Panc1 (cell line): ENCODE results near the gene MEGF6. TPM values are rescaled to one million over a fixed set of nuclear protein-coding genes. Genes with fewer than 3 reads are reported as not detected.

ENCODE experiments used
- ATAC-seq: fragments of 200-7000 bp; cut with Tn5 transposase; 2 replicates; pipeline ENCODE4 v1.9.1; 2020; ENCODE audit warnings: mild to moderate bottlenecking, moderate library complexity
- BruUV-seq: library from RNA; stranded (reverse); fragments of 400-500 nt; replicated peaks from 2 replicates; lab custom pipeline; 2021; lab: Mats Ljungman, UMichigan
- CTCF ChIA-PET: fragments of 300-600 bp; sonication (Branson Sonifier 250); formaldehyde crosslinking; loops from one replicate; lab custom pipeline; 2022; ENCODE audit warnings: antibody characterized with exemption; lab: Charles Lee
- POLR2A ChIA-PET: fragments of 300-600 bp; sonication (Branson Sonifier 250); formaldehyde crosslinking; loops from one replicate; lab custom pipeline; 2022; ENCODE audit warnings: antibody characterized with exemption; lab: Charles Lee
- DNase-seq: peaks from one replicate; pipeline ENCODE4 v3.0.0-alpha.2; 2010; ENCODE audit warnings: low read depth, low spot score
- H3K27ac ChIP-seq: 2 replicates; pipeline ENCODE4 v1.5.1; 2011; ENCODE audit warnings: mild to moderate bottlenecking, low read length, inconsistent platforms
- H3K27me3 ChIP-seq: fragments of 200-500 bp; sonication (Bioruptor generic); 2 replicates; pipeline ENCODE4 v1.6.0; 2014; ENCODE audit warnings: low read length, inconsistent platforms; ENCODE audit not compliant: control insufficient read depth, insufficient read depth
- H3K36me3 ChIP-seq: fragments of 200-500 bp; sonication (Bioruptor generic); 2 replicates; pipeline ENCODE4 v1.5.1; 2014; ENCODE audit warnings: inconsistent platforms, mild to moderate bottlenecking, low read length, moderate library complexity; ENCODE audit not compliant: control insufficient read depth, insufficient read depth
- H3K4me1 ChIP-seq: 2 replicates; pipeline ENCODE4 v1.5.1; 2011; ENCODE audit warnings: inconsistent platforms, mild to moderate bottlenecking, low read length, moderate library complexity; ENCODE audit not compliant: control insufficient read depth, insufficient read depth
- H3K4me3 ChIP-seq, 2 experiments: 2 replicates each; pipeline ENCODE4 v1.5.1; 2011 to 2012; ENCODE audit warnings: low read depth in 2 of 2, low read length in 2 of 2, mild to moderate bottlenecking in 2 of 2, inconsistent platforms in 1 of 2, moderate library complexity in 1 of 2
- H3K9me3 ChIP-seq: fragments of 200-500 bp; sonication (Bioruptor generic); 2 replicates; pipeline ENCODE4 v1.5.1; 2014; ENCODE audit warnings: low read depth, mild to moderate bottlenecking, inconsistent platforms, low read length, moderate library complexity; ENCODE audit not compliant: control insufficient read depth, insufficient read depth
- POLR2AphosphoS5 ChIP-seq: IDR thresholded peaks from 2 replicates; pipeline ENCODE4 v1.6.1; 2012; ENCODE audit warnings: mild to moderate bottlenecking, low read depth, low read length, moderate library complexity
- SIN3A ChIP-seq: IDR thresholded peaks from 2 replicates; pipeline ENCODE4 v1.6.1; 2012; ENCODE audit warnings: low read depth, mild to moderate bottlenecking, low read length, moderate library complexity, borderline replicate concordance; ENCODE audit not compliant: insufficient read depth
- TCF7L2 ChIP-seq: IDR thresholded peaks from 2 replicates; pipeline ENCODE4 v1.6.1; 2011; ENCODE audit warnings: mild to moderate bottlenecking, low read depth, low read length, inconsistent platforms
- in situ Hi-C: cut with HindIII; loops from 2 replicates; pipeline ENCODE4 v1.10.0; 2016; ENCODE audit warnings: low sequenced_read_pairs, low pct_unique_long_range_greater_than_20kb
- intact Hi-C: fragments of 100-400 bp; cut with micrococcal nuclease; formaldehyde crosslinking; loops from one replicate; pipeline ENCODE4 v1.10.0; 2022; ENCODE audit not compliant: unreplicated experiment
- total RNA-seq: library from RNA; stranded (reverse); gene quantifications from one replicate; pipeline ENCODE4 v1.2.1, GENCODE V29; 2021; ENCODE audit not compliant: unreplicated experiment
- TF ChIP-seq, protein P1 (sequence below): fragments of 450-650 bp; IDR thresholded peaks from 2 replicates; pipeline ENCODE4 v1.5.1; 2017; ENCODE audit warnings: mild to moderate bottlenecking
- TF ChIP-seq, protein P2 (sequence below), 2 experiments: IDR thresholded peaks; 2 replicates each; pipeline ENCODE4 v1.6.1; 2011 to 2012; ENCODE audit warnings: low read depth in 2 of 2, control low read depth in 1 of 2, low read length in 1 of 2, mild to moderate bottlenecking in 1 of 2, moderate library complexity in 1 of 2; ENCODE audit not compliant: insufficient read depth in 1 of 2

The MEGF6 gene
- total RNA-seq, 1 experiment from 2014 or later, result 32.6 TPM

DNA sequence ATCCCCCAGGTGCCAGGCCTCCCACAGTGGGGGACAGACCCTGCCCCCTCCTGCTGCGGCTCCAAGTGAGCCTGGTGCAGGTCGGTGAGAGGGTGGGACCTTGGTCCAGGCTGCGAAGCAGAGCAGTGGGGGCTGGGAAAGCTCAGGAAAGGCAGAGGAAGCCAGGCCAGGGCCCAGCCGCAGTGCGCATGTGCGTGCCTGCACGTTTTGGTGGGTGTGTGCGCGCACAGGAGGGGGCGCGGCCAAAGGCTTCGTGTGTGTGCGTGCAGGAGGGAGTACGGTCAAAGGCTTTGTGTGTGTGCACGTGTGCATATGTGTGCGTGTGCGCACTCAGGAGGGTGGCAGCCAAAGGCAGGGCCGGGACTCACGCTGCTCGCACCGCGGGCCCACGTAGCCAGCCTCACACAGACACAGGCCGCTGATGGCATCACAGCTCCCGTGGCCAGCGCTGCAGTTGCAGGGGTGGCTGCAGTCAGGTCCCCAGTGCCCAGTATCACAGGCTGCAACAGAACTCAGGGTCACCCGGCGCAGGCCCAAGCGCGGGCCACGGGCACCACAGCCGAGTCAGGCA lies 111.0 kb downstream of the MEGF6 start:
- in situ Hi-C loops, result no loop called here
- intact Hi-C loops, result no loop called here

DNA sequence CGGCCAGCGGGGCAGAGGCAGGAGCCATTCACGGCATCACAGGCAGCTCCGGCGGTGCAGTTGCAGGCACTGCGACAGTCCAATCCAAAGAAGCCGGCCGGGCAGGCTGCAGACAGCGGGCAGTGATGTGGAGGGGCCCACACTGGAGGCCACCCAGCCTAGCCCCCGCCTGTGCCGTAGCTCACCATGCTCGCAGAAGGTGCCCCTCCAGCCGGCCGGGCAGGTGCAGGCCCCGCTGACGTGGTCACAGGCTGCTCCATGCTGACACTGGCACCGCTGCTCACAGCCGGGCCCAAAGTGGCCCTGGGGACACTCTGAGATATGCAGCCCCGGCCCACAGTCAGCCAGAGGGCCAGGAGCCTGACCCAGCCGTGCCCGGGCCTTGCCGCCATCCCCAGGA lies 111.7 kb downstream of the MEGF6 start:
- no peak for ATAC-seq
- H3K27me3 ChIP-seq, result no peaks in the 10 kb centered on the region
- no TSS peak for BruUV-seq
- H3K4me3 ChIP-seq, result no peak overlapping the region
- no peaks in the 10 kb centered on the region for H3K9me3 ChIP-seq
- POLR2A ChIA-PET, result no interaction called here
- TF ChIP-seq, protein P1, sequence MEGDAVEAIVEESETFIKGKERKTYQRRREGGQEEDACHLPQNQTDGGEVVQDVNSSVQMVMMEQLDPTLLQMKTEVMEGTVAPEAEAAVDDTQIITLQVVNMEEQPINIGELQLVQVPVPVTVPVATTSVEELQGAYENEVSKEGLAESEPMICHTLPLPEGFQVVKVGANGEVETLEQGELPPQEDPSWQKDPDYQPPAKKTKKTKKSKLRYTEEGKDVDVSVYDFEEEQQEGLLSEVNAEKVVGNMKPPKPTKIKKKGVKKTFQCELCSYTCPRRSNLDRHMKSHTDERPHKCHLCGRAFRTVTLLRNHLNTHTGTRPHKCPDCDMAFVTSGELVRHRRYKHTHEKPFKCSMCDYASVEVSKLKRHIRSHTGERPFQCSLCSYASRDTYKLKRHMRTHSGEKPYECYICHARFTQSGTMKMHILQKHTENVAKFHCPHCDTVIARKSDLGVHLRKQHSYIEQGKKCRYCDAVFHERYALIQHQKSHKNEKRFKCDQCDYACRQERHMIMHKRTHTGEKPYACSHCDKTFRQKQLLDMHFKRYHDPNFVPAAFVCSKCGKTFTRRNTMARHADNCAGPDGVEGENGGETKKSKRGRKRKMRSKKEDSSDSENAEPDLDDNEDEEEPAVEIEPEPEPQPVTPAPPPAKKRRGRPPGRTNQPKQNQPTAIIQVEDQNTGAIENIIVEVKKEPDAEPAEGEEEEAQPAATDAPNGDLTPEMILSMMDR, result no peak
- TF ChIP-seq, protein P2, sequence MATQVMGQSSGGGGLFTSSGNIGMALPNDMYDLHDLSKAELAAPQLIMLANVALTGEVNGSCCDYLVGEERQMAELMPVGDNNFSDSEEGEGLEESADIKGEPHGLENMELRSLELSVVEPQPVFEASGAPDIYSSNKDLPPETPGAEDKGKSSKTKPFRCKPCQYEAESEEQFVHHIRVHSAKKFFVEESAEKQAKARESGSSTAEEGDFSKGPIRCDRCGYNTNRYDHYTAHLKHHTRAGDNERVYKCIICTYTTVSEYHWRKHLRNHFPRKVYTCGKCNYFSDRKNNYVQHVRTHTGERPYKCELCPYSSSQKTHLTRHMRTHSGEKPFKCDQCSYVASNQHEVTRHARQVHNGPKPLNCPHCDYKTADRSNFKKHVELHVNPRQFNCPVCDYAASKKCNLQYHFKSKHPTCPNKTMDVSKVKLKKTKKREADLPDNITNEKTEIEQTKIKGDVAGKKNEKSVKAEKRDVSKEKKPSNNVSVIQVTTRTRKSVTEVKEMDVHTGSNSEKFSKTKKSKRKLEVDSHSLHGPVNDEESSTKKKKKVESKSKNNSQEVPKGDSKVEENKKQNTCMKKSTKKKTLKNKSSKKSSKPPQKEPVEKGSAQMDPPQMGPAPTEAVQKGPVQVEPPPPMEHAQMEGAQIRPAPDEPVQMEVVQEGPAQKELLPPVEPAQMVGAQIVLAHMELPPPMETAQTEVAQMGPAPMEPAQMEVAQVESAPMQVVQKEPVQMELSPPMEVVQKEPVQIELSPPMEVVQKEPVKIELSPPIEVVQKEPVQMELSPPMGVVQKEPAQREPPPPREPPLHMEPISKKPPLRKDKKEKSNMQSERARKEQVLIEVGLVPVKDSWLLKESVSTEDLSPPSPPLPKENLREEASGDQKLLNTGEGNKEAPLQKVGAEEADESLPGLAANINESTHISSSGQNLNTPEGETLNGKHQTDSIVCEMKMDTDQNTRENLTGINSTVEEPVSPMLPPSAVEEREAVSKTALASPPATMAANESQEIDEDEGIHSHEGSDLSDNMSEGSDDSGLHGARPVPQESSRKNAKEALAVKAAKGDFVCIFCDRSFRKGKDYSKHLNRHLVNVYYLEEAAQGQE (IDR thresholded peaks at IDR 0.05; ENCODE audit: insufficient read depth in 1 of 2, low read depth in 2 of 2, low read length in 1 of 2), result no peak
- in situ Hi-C loops, result no loop called here
- no peak for DNase-seq
- intact Hi-C loops, result loop anchor here (10.0 kb wide), 1 partner anchor 65 kb away; no protein-coding TSS in a partner anchor
- H3K4me1 ChIP-seq, result peaks cover 26% of the 10 kb centered on the region
- H3K27ac ChIP-seq, result no peak overlapping the region
- H3K36me3 ChIP-seq, result no peaks in the 10 kb centered on the region
- CTCF ChIA-PET, result interaction anchor here (1.2 kb wide), 1 partner anchor 46 kb away, joined by 5 read pairs; no protein-coding TSS in a partner anchor

More for the DNA sequence above, 111.0 kb downstream of the MEGF6 start:
- Histone ChIP-seq H3K9me3 (no peaks in the 10 kb centered on the region), H3K27ac (no peak overlapping the region), H3K4me3 (no peak overlapping the region), H3K4me1 (peaks cover 27% of the 10 kb centered on the region), H3K36me3 (no peaks in the 10 kb centered on the region), H3K27me3 (no peaks in the 10 kb centered on the region)
- BruUV-seq, result no TSS peak
- POLR2A ChIA-PET, result no interaction called here
- CTCF ChIA-PET, result interaction anchor here (0.6 to 1.2 kb wide), 2 partner anchors 25 to 47 kb away, joined by 5 read pairs; no protein-coding TSS in a partner anchor
- TF ChIP-seq, protein P1, result no peak
- TF ChIP-seq SIN3A, result no peak
- no peak for TF ChIP-seq TCF7L2
- TF ChIP-seq POLR2AphosphoS5, result no peak
- TF ChIP-seq, protein P2 (IDR thresholded peaks at IDR 0.05; ENCODE audit: insufficient read depth in 1 of 2, low read depth in 2 of 2, low read length in 1 of 2), result no peak
- ATAC-seq (no peak), DNase-seq (no peak)
